Hepatocyte (in vitro differentiated cells): ENCODE data around the gene SLC45A3. TPM values are rescaled to one million over a fixed set of nuclear protein-coding genes. Genes with fewer than 3 reads are reported as not detected.

Experiments
- DNase-seq: peaks from one replicate; pipeline ENCODE4 v3.0.0-alpha.2; 2016; ENCODE audit warnings: low spot score
- H2AFZ ChIP-seq: fragments of 200-600 bp; sonication (generic); 2 replicates; pipeline ENCODE4 v1.6.0; 2016; ENCODE audit warnings: antibody characterized with exemption, mild to moderate bottlenecking
- H3K27ac ChIP-seq: fragments of 200-600 bp; sonication (generic); 2 replicates; pipeline ENCODE4 v1.5.1; 2016; ENCODE audit warnings: mild to moderate bottlenecking
- H3K27me3 ChIP-seq: fragments of 200-600 bp; sonication (generic); 2 replicates; pipeline ENCODE4 v1.6.1; 2016
- H3K36me3 ChIP-seq: fragments of 200-600 bp; sonication (generic); replicated peaks from 2 replicates; pipeline ENCODE4 v1.5.1; 2016; ENCODE audit warnings: low read depth; ENCODE audit not compliant: insufficient read depth
- H3K4me1 ChIP-seq: fragments of 200-600 bp; sonication (generic); 2 replicates; pipeline ENCODE4 v1.5.1; 2016; ENCODE audit warnings: mild to moderate bottlenecking, moderate library complexity; ENCODE audit not compliant: insufficient read depth
- H3K4me2 ChIP-seq: fragments of 200-600 bp; sonication (generic); 2 replicates; pipeline ENCODE4 v1.6.0; 2016
- H3K4me3 ChIP-seq: fragments of 200-600 bp; sonication (generic); 2 replicates; pipeline ENCODE4 v1.5.1; 2016; ENCODE audit warnings: mild to moderate bottlenecking
- H3K79me2 ChIP-seq: fragments of 200-600 bp; sonication (generic); 2 replicates; pipeline ENCODE4 v1.6.0; 2017; ENCODE audit warnings: mild to moderate bottlenecking
- H3K9me2 ChIP-seq: fragments of 200-600 bp; sonication (generic); replicated peaks from 2 replicates; pipeline ENCODE4 v1.6.0; 2017; ENCODE audit warnings: mild to moderate bottlenecking; ENCODE audit not compliant: insufficient read depth
- H3K9me3 ChIP-seq: fragments of 200-600 bp; sonication (generic); 2 replicates; pipeline ENCODE4 v1.5.1; 2016; ENCODE audit warnings: low read depth, mild to moderate bottlenecking
- H4K20me1 ChIP-seq: fragments of 200-600 bp; sonication (generic); 2 replicates; pipeline ENCODE4 v1.6.0; 2016; ENCODE audit warnings: mild to moderate bottlenecking; ENCODE audit not compliant: insufficient read depth, poor library complexity, severe bottlenecking
- EZH2 ChIP-seq: fragments of 200-600 bp; sonication (generic); IDR thresholded peaks from 2 replicates; pipeline ENCODE4 v1.6.1; 2016; ENCODE audit warnings: antibody characterized with exemption, mild to moderate bottlenecking, borderline replicate concordance
- EZH2phosphoT487 ChIP-seq: fragments of 200-600 bp; sonication (generic); IDR thresholded peaks from one replicate; pipeline ENCODE4 v1.6.1; 2018; ENCODE audit warnings: antibody characterized with exemption, mild to moderate bottlenecking, low read depth, moderate library complexity; ENCODE audit not compliant: unreplicated experiment, severe bottlenecking
- WGBS: methylation state at CpG from one replicate; pipeline ENCODE4 v1.1.6; 2016; ENCODE audit warnings: low lambda C conversion rate; ENCODE audit errors: missing lambda C conversion rate; 5-methylcytosine and 5-hydroxymethylcytosine counted together
- polyA plus RNA-seq: library from polyadenylated mRNA; unstranded; fragments of >200 nt; fragmentation: Nextera tagmentation; extraction: Ambion mirVana; gene quantifications from 2 replicates; pipeline ENCODE4 v1.2.1, GENCODE V29; 2016
- total RNA-seq: library from RNA; depleted of rRNA; stranded (reverse); fragments of >200 nt; gene quantifications from 2 replicates; pipeline ENCODE4 v1.2.3, GENCODE V29; 2014
- TF ChIP-seq, protein P1 (sequence below): fragments of 200-600 bp; sonication (generic); IDR thresholded peaks from 2 replicates; pipeline ENCODE4 v1.5.1; 2016; ENCODE audit warnings: antibody characterized with exemption, mild to moderate bottlenecking; ENCODE audit not compliant: poor library complexity

The SLC45A3 gene
- total and polyA plus RNA-seq, 2 experiments from 2014 or later = 4.6 to 12.2 TPM

DNA sequence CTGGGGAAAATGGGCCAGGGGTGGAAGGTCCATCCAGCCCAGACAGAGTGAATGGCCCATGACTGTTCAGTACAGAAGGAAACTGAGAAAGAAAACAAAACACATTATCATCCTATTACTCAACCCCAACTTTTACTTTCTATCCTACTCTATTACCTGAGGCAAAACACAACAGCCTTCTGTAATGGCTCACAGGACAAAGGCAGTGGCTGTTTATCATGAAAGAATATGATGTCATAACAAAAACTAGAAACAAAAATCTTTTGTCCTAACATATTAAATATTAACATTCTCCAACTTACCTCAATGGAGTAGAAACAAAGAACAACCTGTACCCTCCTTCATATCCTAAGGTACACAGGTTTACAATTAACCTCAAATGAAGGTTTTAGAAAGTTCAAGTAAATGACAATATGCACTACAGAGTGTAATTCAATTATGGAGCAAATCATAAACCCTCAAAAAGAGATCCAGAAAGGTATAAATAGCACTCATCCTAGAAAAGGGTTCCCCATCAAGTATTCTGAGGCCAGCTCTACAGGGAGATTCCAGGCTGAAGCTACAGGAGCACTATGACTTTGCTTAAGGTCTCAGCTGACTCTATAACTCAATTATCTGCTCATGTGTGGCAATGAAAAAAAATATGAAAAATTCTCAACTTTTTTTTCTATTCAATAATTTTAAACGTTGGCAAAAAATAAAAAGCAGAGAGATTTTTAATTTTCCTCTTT is 63.6 kb downstream of the SLC45A3 start:
- no peak for DNase-seq
- Histone ChIP-seq H3K27me3 (no peaks in the 10 kb centered on the region), H3K9me3 (no peaks in the 10 kb centered on the region), H3K79me2 (peaks cover 34% of the 10 kb centered on the region), H3K27ac (no peak overlapping the region), H4K20me1 (no peaks in the 10 kb centered on the region), H2AFZ (no peak overlapping the region), H3K4me2 (no peak overlapping the region), H3K9me2 (no peaks in the 10 kb centered on the region), H3K4me1 (no peaks in the 10 kb centered on the region), H3K36me3 (no peaks in the 10 kb centered on the region), H3K4me3 (no peak overlapping the region)
- 96% methylated on average over 1 of the region's 1 CpG for whole genome bisulfite sequencing
- TF ChIP-seq EZH2 (no peak), EZH2phosphoT487 (no peak)
- TF ChIP-seq, protein P1, sequence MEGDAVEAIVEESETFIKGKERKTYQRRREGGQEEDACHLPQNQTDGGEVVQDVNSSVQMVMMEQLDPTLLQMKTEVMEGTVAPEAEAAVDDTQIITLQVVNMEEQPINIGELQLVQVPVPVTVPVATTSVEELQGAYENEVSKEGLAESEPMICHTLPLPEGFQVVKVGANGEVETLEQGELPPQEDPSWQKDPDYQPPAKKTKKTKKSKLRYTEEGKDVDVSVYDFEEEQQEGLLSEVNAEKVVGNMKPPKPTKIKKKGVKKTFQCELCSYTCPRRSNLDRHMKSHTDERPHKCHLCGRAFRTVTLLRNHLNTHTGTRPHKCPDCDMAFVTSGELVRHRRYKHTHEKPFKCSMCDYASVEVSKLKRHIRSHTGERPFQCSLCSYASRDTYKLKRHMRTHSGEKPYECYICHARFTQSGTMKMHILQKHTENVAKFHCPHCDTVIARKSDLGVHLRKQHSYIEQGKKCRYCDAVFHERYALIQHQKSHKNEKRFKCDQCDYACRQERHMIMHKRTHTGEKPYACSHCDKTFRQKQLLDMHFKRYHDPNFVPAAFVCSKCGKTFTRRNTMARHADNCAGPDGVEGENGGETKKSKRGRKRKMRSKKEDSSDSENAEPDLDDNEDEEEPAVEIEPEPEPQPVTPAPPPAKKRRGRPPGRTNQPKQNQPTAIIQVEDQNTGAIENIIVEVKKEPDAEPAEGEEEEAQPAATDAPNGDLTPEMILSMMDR = no peak

DNA sequence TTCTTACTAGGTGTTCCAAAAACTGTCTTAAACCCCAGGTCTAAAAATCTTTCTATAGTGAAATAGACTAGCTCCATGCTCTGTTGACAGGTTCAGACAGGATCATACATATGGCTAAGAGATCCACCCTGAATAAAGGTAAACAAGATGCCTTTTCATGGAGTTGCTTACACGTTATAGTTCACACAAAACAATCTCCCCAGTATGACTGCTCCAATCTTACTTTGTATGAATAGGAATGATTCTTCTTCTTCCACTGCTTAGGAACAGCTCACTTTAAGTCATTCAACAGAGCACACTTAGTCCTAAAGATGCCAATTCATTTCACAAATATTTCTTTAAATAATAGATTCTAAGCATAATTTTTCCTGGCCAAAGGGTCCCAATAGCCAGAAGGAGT is 64.5 kb downstream of the SLC45A3 start:
- WGBS = 90% methylated on average over 1 of the region's 1 CpG
- DNase-seq = no peak
- Histone ChIP-seq H4K20me1 (no peaks in the 10 kb centered on the region), H3K9me3 (no peaks in the 10 kb centered on the region), H3K36me3 (no peaks in the 10 kb centered on the region), H3K27ac (no peak overlapping the region), H3K4me1 (no peaks in the 10 kb centered on the region), H2AFZ (no peak overlapping the region), H3K4me2 (no peak overlapping the region), H3K79me2 (peaks cover 36% of the 10 kb centered on the region), H3K27me3 (no peaks in the 10 kb centered on the region), H3K4me3 (no peak overlapping the region), H3K9me2 (no peaks in the 10 kb centered on the region)
- TF ChIP-seq, protein P1 = no peak
- TF ChIP-seq EZH2phosphoT487 = no peak
- no peak for TF ChIP-seq EZH2

DNA sequence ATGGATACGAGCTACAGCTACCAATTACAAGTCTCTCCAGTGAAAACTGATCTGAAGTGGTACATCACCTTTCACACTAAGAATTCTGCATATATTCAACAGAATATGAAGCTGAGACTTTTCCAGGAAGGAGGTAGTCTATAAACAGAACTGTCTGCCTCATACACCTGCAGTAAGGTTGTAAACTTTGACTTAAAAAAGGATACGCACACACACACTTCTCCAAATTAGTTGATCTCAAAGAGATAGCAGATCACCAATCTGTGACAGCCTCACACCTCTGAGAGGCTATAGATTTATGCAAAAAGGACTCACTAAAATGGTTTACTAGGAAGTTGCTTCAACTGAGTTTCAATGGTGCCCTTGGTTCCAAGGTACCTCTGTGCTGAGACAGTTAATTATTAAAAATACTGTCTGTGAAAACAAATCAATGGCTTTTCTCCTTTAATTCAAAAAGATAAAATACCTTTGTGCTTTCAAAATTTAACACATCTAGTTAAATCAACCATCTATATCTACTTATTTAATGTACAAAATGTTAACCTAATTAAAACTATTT is 66.4 kb downstream of the SLC45A3 start:
- Histone ChIP-seq H3K9me3 (no peaks in the 10 kb centered on the region), H3K36me3 (no peaks in the 10 kb centered on the region), H3K27ac (no peak overlapping the region), H4K20me1 (peaks cover 6% of the 10 kb centered on the region), H3K4me3 (no peak overlapping the region), H2AFZ (no peak overlapping the region), H3K27me3 (no peaks in the 10 kb centered on the region), H3K4me2 (no peak overlapping the region), H3K9me2 (no peaks in the 10 kb centered on the region), H3K79me2 (peaks cover 37% of the 10 kb centered on the region), H3K4me1 (no peaks in the 10 kb centered on the region)
- WGBS = 95% methylated on average over 2 of the region's 2 CpGs
- TF ChIP-seq EZH2phosphoT487 (no peak), EZH2 (no peak)
- TF ChIP-seq, protein P1 = no peak
- DNase-seq = no peak
